GM19463 (cell line): ENCODE data around the gene MAP2K6.

ENCODE experiments used
- ATAC-seq: cut with Tn5 transposase; IDR thresholded peaks from one replicate; pipeline ENCODE4 v1.9.1; 2021; ENCODE audit warnings: mild to moderate bottlenecking, moderate library complexity; ENCODE audit not compliant: unreplicated experiment

MAP2K6 gene

DNA sequence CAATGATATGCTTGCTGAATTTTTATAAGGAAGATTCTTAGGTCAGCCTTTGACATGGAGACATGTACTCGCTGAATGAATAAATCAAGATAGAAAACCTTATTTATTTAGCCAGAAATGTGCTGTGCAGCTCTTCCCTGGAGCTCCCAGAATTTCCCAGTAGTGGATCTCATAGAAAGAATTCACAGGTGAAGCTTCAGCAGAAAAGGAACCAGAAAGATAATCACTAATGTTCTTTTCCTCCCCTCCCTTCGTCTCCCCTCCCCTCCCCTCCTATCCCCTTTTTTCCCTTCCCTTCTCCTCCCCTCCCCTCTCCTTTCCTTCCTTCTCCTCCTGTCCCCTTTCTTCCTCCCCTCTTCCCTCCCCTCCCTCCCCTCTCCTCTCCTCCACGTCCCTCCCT, 158.2 kb downstream of the MAP2K6 start:
- no peak for ATAC-seq

- no peak for ATAC-seq
Observed at GRCh38 chr17:69573396-69573795, 158.9 kb downstream of the MAP2K6 start.

GRCh38 chr17:69574257-69575197, 160.0 kb downstream of the MAP2K6 start:
- no peak for ATAC-seq

DNA sequence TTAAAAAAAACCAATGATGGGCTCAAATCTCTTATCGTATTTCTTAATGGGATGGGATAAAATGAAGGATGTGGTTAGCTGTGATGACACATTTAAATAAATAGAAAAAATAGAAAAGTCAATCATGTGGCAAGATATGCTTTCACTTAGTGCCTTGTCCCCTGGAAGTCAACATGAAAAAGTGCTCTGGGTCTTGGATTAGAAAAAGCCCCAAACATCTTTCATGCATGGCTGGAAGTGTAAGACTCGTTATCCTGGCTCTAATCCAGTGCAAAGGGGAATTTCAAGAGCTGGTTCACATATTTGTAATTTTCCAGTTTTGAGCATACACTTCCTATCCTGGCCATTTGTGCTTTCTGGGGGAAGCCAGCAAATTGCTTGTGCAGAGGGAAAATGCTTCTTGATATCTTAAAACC, 160.9 kb downstream of the MAP2K6 start:
- ATAC-seq: no peak

DNA sequence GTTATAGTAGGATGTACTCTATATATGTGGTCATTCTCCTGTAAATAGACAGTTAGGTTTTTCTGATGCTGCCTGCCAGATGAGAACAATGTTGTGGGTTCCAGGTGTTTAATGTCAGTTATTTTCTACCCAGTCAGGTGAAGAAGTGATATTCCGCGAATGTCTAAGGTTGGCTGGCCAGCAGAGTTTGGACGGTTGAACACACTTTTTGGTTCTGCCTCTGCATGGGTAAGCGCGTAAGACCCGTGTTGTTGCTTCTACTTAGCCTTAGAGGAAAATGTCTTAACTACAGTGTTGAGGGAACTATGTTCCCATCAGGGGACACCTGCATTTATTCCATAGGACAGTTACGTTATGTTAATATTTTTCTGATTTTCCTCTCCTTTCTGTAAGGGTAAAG, 162.6 kb downstream of the MAP2K6 start:
- ATAC-seq: no peak

DNA sequence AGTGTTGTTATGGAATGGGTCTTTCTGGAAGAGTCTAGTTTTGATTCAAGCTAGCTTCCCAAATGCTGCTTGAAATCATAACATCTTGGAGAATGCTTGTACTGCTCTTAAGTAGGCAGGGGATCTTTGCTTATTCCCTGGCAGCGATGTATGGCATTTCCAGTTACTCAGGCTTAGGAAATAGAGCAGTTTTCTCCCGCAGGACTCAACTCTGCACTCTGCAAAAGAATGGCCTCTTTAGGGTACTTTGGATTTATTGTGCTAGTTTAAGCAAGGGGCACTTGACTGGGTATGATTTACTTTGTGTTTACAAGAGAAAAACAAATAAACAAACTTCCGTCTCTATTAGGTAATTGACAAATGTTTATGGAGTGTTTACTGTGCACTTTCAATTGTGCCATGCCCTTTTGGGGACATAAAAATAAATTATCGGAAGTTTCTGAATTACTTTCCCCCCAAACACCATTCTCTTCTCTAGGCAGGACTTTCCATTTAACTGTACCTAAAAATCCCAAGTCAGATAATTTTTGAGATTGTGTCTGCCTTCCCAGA, 164.0 kb downstream of the MAP2K6 start:
- no peak for ATAC-seq

- no peak for ATAC-seq
Observed at GRCh38 chr17:69579961-69580677, 165.6 kb downstream of the MAP2K6 start.

- ATAC-seq: peak; percentile 66
Observed at GRCh38 chr17:69581061-69581961, 166.8 kb downstream of the MAP2K6 start.

GRCh38 chr17:69588316-69588715, 173.8 kb downstream of the MAP2K6 start:
- no peak for ATAC-seq

DNA sequence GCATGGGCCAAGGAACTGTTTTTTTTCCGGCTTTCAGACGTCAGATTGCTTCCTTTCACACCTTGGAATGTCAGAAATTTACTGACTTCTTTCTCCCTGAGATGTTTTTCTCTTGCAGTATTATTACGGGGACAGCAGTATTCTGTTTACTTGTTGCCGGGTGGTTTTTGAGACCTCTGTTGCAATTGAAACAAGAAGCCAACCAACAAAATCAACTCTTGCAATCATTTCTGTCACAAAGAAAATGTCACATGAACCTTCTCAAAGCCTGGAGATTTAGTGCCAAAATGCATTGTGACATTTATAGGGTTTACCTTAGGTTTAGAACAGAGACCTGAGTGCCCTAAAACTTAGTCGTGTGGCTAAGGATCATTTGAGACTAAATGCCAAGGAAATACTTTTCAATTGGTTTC, 174.3 kb downstream of the MAP2K6 start:
- ATAC-seq: no peak

- ATAC-seq: no peak
Observed at GRCh38 chr17:69590671-69591070, 176.2 kb downstream of the MAP2K6 start.

- ATAC-seq: no peak
Observed at GRCh38 chr17:69592692-69593350, 178.3 kb downstream of the MAP2K6 start.

DNA sequence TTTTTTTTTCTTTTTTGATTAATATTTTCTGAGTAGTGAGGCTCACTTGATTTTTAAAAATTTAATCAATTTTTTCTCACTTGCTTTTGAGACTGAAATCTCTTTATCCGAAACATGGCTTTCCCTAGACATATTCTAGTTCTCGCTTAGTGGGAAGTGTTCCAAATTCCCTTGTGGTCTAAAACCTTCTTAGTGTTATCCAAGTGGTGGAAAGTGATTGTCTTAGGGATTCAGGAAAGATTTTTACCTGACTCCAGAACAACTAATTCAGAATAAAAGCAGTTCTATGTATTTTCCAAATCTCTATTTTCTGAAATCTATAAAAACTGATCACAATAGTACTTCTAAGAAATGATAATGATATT, 178.8 kb downstream of the MAP2K6 start:
- ATAC-seq: no peak

DNA sequence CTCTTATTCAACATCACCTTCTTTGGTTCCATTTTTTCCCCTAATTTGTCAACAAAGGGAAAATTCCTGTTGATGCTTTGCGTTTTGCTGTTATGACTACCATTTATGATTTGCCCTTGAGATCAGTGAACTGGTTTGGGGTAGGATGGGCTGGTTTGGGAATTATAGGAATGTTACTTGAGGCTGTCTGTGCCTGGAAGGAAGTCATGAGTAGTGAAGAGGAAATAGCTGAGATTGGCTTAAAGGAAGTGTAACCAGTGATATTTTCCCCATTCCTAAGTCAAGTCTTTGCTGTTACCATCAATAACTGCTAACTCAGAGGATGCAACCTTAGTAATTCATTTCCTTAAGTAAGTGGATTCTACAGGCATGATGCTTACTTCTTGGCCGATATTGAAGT, 179.2 kb downstream of the MAP2K6 start:
- ATAC-seq: no peak

DNA sequence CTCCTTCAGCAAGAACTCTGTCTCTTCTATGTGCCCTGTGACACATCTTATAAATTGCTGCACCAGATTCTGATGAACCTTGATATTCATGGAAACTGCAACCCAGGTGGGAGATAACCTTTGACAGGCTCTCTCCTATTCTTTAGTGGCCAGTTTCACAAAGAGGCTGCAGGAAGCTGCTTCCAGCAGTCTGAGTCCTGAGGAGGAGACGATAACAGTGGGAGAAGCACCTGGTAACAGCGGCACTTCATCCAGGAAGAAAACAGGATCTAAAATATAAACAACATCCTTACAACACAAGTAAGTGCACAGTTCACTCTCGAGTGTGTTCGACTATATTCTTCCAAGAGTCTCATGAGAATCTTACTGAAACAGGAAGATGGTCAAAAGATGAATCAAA, 180.1 kb downstream of the MAP2K6 start:
- ATAC-seq: no peak

- ATAC-seq: no peak
Observed at GRCh38 chr17:69596141-69596540, 181.6 kb downstream of the MAP2K6 start.

- ATAC-seq: no peak
Observed at GRCh38 chr17:69597898-69598692, 183.6 kb downstream of the MAP2K6 start.

DNA sequence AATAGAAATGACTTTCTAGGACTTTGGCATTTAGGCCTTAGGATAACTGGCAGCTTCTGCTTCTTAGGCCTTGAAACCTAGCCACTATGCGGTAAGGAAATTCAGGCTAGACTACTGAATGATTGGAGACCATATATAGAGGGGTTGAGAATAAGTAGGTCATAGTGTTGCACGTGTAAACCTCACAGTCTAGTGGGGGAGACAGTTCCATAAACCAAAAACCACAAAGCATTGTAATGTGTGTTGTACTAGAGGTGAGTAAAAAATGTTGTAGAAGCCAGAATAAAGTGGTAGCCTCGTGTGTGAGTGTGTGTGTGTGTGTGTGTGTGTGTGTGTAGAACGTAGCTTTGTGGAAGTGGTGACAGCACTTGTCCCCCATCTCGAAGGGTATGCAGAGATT, 188.5 kb downstream of the MAP2K6 start:
- ATAC-seq: no peak
